Thyroid gland (tissue), 4 donors: Measurements from ENCODE around the gene RCAN1. TPM values are rescaled to one million over a fixed set of nuclear protein-coding genes. Genes with fewer than 3 reads are reported as not detected.

Source experiments
- DNase-seq, 2 donors: peaks; one replicate each; pipeline ENCODE4 v3.0.0-alpha.2; 2019
- H3K27ac ChIP-seq, 3 donors: fragments of 200-600 bp; sonication (generic); 1 replicate in 2 of 3; 2 replicates in 1 of 3; pipeline ENCODE4 v1.5.1; 2016 to 2019; ENCODE audit warnings: mild to moderate bottlenecking in 1 of 3, moderate library complexity in 1 of 3
- H3K27me3 ChIP-seq: fragments of 200-600 bp; sonication (generic); one replicate; pipeline ENCODE4 v1.5.1; 2019
- H3K36me3 ChIP-seq, 2 donors: fragments of 200-600 bp; sonication (generic); one replicate each; pipeline ENCODE4 v1.5.1; 2016 to 2019
- H3K4me1 ChIP-seq, 2 donors: fragments of 200-600 bp; sonication (generic); one replicate each; pipeline ENCODE4 v1.5.1; 2017 to 2019
- H3K4me3 ChIP-seq, 3 donors: fragments of 200-600 bp; sonication (generic); replicated peaks in 1 of 3; 1 replicate in 2 of 3; 2 replicates in 1 of 3; pipeline ENCODE4 v1.5.1; 2016; ENCODE audit warnings: mild to moderate bottlenecking in 1 of 3
- H3K9me3 ChIP-seq: fragments of 200-600 bp; sonication (generic); one replicate; pipeline ENCODE4 v1.5.1; 2017
- POLR2A ChIP-seq, 2 donors: fragments of 450-650 bp; IDR thresholded peaks; one replicate each; pipeline ENCODE4 v1.6.1; 2017; ENCODE audit warnings: antibody characterized with exemption in 2 of 2, mild to moderate bottlenecking in 2 of 2, moderate library complexity in 1 of 2
- WGBS, 2 donors: methylation state at CpG; one replicate each; pipeline ENCODE4 v1.1.5; 2017; 5-methylcytosine and 5-hydroxymethylcytosine counted together
- intact Hi-C: fragments of 100-400 bp; cut with DNase I; formaldehyde crosslinking; loops from one replicate; pipeline ENCODE4 v1.15.1; 2023
- total RNA-seq, 4 donors: library from RNA; depleted of rRNA; stranded (reverse); fragments of >200 nt; gene quantifications; one replicate each; pipeline ENCODE4 v1.2.3, GENCODE V29; 2016
- TF ChIP-seq, protein P1 (sequence below), 6 experiments: fragments of 200-600 bp in 3 of 6; fragments of 450-650 bp in 3 of 6; sonication (generic) in 3 of 6; IDR thresholded peaks; one replicate each; pipeline ENCODE4 v1.5.1; 2016 to 2019; ENCODE audit warnings: antibody characterized with exemption in 6 of 6, mild to moderate bottlenecking in 2 of 6, inconsistent platforms in 1 of 6, moderate library complexity in 1 of 6

Gene RCAN1
- total RNA-seq, 4 donors from 2014 or later, result 24.5 to 32.7 (median 29.0) TPM

DNA sequence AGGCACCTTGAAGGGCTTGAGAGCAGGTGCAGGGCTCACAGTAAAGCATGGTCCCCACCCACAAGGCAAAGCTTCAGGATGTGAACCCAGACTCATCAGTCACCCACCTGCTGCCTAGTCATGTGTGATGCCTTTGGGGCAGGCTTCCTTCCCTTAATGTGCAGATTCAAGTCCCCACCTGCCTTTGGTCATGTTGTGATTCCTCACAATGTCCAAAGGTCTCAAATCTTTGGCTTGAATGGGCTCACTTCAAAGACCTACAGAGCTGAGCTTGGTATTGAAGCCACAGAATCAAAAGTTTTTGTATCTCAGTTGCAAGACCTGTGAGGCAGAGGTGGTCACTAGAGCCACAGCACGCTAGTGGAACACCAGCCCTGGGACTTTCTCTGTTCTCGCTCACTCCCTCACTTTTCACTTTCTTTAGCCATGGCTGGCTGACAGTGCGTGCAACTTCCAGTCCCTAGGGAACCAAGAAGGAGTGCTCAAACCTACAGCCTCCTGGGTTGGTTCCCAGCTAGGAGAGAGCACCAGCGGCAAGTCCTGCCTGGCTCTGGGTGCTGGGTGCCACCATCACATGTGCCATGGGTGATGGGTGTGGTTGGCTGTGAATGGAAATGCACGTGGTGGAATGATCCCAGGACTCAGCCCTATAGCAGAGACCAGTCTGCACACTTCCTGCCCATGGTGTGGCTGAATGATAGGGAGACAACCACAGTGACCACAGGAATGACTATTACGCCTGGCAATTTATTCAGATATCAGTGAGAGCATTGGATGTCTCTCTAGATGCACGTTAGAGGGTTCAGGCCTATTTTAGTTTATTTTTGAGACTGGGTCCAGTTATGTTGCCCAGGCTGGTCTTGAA is 27.5 kb upstream of the RCAN1 start:
- no peaks in the 10 kb centered on the region for H3K9me3 ChIP-seq
- intact Hi-C loops, result no loop called here
- no peak for DNase-seq
- no peaks in the 10 kb centered on the region for H3K27me3 ChIP-seq
- no peak overlapping the region for H3K27ac ChIP-seq
- no peaks in the 10 kb centered on the region for H3K36me3 ChIP-seq
- peaks cover 4 to 12% of the 10 kb centered on the region in 2 donors for H3K4me1 ChIP-seq
- TF ChIP-seq, protein P1, sequence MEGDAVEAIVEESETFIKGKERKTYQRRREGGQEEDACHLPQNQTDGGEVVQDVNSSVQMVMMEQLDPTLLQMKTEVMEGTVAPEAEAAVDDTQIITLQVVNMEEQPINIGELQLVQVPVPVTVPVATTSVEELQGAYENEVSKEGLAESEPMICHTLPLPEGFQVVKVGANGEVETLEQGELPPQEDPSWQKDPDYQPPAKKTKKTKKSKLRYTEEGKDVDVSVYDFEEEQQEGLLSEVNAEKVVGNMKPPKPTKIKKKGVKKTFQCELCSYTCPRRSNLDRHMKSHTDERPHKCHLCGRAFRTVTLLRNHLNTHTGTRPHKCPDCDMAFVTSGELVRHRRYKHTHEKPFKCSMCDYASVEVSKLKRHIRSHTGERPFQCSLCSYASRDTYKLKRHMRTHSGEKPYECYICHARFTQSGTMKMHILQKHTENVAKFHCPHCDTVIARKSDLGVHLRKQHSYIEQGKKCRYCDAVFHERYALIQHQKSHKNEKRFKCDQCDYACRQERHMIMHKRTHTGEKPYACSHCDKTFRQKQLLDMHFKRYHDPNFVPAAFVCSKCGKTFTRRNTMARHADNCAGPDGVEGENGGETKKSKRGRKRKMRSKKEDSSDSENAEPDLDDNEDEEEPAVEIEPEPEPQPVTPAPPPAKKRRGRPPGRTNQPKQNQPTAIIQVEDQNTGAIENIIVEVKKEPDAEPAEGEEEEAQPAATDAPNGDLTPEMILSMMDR (IDR thresholded peaks at IDR 0.05), result no peak
- no peak for TF ChIP-seq POLR2A (IDR thresholded peaks at IDR 0.05)
- H3K4me3 ChIP-seq, result no peak overlapping the region
- 89 to 95% methylated on average over 7 of the region's 7 CpGs for WGBS, 2 donors

DNA sequence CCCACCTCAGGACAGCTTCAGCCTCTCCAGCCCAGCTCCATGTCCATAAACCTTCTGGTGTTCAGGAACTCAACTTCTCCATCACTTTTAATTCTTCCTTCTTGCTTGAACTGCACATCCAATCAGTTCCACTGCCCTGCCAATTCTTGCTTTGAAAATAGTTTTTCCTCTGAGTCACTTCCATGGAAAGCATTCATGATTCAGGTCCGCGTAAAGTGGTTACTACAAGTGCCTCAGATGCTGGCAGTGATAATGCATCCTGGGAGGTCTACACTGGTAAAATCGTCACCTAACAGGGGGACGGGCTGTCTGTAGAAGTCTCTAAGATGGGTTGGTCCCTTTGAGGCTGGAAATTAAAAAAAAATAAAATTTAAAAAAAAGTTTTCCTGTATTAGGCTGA is 25.9 kb upstream of the RCAN1 start:
- Histone ChIP-seq H3K27me3 (no peaks in the 10 kb centered on the region), H3K4me3 (no peak overlapping the region), H3K27ac (no peak overlapping the region), H3K9me3 (no peaks in the 10 kb centered on the region), H3K4me1 (peaks cover 4 to 12% of the 10 kb centered on the region in 2 donors), H3K36me3 (no peaks in the 10 kb centered on the region)
- TF ChIP-seq, protein P1 (IDR thresholded peaks at IDR 0.05), result no peak
- no peak for TF ChIP-seq POLR2A (IDR thresholded peaks at IDR 0.05)
- intact Hi-C loops, result no loop called here
- DNase-seq, result no peak
- WGBS, 2 donors, result 44 to 54% methylated on average over 4 of the region's 4 CpGs

DNA sequence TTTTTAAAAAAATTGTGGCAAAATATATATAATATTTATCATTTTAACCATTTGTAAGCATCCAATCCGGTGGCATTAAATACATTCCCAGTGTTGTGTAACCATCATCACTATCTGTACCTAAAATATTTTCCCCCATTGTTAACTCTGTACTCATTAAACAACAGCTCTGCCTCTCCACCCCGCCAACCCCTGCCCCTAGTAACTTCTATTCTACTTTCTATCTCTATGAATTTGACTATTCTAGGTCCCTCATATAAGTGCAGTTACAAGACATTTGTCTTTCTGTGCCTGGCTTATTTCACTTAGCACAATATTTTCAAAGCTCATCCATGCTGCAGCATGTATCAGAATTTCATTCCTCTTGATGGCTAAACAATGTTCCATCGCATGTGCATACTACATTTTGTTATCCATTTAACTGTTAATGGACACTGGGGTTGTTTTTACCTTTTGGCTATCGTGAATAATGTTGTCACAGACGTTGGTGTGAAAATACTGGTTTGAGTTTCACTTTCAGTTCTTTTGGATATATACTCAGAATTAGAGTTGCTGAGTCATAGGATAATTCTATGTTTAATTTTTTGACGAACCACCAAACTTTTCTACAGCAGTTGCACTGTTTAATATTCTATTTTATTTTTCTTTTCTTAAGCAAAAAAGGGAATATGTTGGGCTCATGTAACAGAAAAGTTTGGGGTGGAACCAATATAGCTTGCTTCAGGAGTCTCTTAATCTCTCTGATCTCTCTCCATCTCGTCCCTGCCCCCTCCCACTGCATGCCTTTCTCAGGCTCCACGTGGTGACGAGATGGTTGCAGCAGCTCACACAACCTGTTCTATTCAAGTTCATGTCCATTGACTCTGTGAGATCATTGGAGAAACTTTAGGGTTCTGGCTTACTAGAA is 25.2 kb upstream of the RCAN1 start:
- no peaks in the 10 kb centered on the region for H3K36me3 ChIP-seq
- peaks cover 4 to 12% of the 10 kb centered on the region in 2 donors for H3K4me1 ChIP-seq
- no peak for TF ChIP-seq POLR2A (IDR thresholded peaks at IDR 0.05)
- TF ChIP-seq, protein P1 (IDR thresholded peaks at IDR 0.05), result no peak
- no peaks in the 10 kb centered on the region for H3K9me3 ChIP-seq
- no peak overlapping the region for H3K4me3 ChIP-seq
- 63 to 67% methylated on average over 9 of the region's 9 CpGs for WGBS, 2 donors
- intact Hi-C loops, result no loop called here
- H3K27me3 ChIP-seq, result no peaks in the 10 kb centered on the region
- no peak for DNase-seq
- H3K27ac ChIP-seq, result no peak overlapping the region

DNA sequence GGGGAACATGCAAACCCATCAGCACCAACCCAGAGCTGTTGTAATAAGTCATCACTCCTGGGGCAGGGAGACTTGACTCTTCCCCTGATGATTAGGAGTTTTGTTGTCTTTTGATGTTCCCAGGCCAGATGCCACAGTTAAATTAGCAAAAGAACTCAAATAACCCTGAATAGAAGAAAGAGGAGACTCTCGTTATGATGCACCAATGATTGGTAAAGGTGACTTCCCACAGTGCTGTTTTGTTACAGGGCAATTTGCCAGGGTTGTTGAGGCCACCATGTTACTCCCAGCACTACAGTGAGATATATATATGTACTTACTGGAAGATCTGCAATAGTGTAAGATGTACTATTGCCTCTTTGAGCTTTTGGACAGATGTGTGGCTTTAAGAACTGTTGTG is 24.3 kb upstream of the RCAN1 start:
- Histone ChIP-seq H3K27me3 (no peaks in the 10 kb centered on the region), H3K9me3 (no peaks in the 10 kb centered on the region), H3K27ac (no peak overlapping the region), H3K4me1 (peaks cover 0 to 8% of the 10 kb centered on the region in 2 donors), H3K36me3 (no peaks in the 10 kb centered on the region), H3K4me3 (no peak overlapping the region)
- DNase-seq, result no peak
- WGBS, 2 donors, result 92 to 100% methylated on average over 1 of the region's 1 CpG
- intact Hi-C loops, result no loop called here
- no peak for TF ChIP-seq POLR2A (IDR thresholded peaks at IDR 0.05)
- TF ChIP-seq, protein P1 (IDR thresholded peaks at IDR 0.05), result no peak
